GM21576 (cell line): Measurements from ENCODE around the gene SLC25A42.
A peak's percentile ranks its signal among the peaks of the same experiment; 100 is the strongest.

ENCODE experiments used
- ATAC-seq: cut with Tn5 transposase; IDR thresholded peaks from one replicate; pipeline ENCODE4 v1.9.1; 2021; ENCODE audit warnings: mild to moderate bottlenecking, moderate library complexity; ENCODE audit not compliant: unreplicated experiment

SLC25A42 gene

GRCh38 chr19:19050104-19050503, 13.7 kb upstream of the SLC25A42 start:
- ATAC-seq, result no peak

- no peak for ATAC-seq
Measured at GRCh38 chr19:19050731-19051130, 13.1 kb upstream of the SLC25A42 start.

DNA sequence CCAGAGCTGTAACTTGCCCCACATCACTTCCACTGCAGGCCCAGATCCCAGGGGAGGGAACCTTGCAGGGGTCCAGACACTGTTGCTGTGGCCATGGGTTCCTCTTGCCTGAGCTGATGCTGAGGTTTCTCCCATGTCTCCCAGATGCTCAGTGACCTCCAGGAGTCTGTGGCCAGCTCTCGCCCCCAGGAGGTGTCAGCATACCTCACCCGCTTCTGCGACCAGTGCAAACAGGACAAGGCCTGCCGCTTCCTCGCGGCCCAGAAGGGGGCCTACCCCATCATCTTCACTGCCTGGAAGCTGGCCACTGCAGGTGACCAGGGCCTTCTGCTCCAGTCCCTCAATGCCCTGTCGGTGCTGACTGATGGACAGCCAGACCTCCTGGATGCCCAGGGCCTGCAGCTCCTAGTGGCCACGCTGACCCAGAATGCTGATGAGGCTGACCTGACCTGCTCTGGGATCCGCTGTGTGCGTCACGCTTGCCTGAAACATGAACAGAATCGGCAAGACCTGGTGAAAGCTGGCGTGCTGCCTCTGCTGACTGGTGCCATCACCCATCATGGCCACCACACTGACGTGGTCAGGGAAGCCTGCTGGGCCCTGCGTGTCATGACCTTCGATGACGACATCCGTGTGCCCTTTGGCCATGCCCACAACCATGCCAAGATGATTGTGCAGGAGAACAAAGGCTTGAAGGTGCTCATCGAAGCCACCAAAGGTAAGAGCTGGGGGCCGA, 12.1 kb upstream of the SLC25A42 start:
- ATAC-seq, result no peak

- no peak for ATAC-seq
Measured at GRCh38 chr19:19052921-19053320, 10.9 kb upstream of the SLC25A42 start.

DNA sequence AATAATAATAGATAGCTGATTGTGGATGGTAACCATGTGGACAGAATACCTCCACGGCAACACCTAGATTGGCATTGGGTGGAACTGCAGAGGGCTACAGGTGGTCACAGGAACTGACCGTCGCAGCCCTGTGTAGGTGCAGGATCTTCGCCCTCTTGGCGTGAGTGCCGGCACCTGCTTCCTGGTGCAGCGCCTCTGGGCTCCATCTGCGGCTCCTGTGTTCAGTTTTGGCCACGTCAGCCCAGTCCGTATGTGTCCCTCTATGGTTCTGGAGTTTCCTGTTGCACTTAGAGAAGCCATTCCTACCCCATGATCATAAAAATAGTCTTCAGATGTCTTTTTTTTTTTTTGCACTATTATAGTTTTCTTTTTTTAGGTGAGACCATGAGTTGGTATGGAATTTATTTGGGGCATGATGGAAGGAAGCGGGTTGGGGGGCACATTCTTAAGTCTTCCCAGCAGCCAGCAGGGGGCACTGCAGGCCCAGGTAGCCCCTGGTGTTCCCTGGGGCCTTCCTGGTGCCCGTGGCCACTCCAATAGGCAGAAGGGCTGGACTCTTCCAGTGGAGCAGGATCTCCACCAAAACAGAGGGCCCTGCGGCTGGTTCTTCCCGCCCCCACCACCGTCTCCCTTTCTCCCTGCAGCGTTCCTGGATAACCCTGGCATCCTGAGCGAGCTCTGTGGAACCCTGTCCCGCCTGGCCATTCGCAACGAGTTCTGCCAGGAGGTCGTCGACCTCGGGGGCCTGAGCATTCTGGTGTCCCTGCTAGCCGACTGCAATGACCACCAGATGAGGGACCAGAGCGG, 10.1 kb upstream of the SLC25A42 start:
- ATAC-seq, result no peak

- ATAC-seq, result no peak
Measured at GRCh38 chr19:19054315-19054938, 9.4 kb upstream of the SLC25A42 start.

- no peak for ATAC-seq
Measured at GRCh38 chr19:19054939-19055440, 8.8 kb upstream of the SLC25A42 start.

DNA sequence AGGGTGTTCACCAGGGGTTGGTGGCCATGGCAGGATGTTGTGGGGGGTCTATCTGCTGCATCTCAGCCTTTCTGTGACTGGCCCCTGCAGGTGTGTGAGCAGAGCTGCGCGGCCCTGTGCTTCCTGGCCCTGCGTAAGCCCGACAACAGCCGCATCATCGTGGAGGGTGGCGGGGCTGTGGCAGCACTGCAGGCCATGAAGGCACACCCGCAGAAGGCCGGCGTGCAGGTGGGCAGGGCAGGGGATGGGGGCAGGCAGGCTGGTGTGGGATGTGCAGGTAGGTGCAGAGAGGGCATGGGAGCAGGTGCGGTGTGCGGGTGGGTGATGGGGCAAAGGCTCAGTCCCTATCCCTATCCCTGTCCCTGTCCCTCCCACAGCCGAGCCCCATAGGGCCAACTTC, 8.1 kb upstream of the SLC25A42 start:
- no peak for ATAC-seq

DNA sequence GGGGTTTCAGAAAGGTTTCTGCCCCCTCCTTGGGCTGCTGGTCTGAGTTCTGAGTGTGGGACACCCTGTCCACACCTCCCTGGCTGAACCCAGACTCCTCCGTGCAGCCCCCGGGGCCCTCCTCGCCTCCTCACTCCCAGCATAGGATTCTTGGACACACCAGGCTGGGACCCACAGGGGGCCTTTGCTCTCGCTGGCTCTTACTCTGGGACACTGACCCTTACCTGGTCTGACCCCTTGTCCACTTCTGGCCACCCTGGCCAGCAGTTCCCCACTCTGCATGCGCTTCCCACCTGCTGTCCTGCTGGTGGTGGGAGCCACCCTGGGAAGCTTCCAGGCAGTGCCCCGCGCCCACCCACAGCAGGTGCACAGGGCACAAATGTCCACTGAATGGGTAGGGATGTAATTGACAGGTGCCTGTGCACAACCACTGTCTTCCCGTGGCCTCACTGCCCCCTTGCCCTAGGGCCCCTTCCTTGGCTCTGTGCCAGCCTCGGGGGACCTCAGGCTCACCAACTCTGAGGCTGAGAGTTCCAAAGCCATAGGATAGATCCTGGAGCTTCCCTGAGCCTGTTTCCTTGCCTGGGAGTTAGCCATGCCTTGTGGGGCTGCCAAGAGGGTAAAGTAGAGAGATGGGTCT, 7.0 kb upstream of the SLC25A42 start:
- ATAC-seq, result no peak

DNA sequence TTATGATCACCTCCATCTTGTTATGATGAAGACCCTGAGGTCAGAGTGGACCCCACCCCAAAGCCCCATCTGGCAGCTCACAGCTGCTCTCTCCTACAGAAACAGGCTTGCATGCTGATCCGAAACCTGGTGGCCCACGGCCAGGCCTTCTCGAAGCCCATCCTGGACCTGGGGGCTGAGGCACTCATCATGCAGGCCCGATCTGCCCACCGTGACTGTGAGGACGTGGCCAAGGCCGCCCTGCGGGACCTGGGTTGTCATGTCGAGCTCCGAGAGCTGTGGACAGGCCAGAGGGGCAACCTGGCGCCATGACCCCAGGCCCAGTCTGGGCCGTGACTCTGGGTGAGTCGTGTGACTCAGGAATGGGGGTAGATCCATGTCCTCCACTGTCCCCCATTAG, 6.5 kb upstream of the SLC25A42 start:
- no peak for ATAC-seq

DNA sequence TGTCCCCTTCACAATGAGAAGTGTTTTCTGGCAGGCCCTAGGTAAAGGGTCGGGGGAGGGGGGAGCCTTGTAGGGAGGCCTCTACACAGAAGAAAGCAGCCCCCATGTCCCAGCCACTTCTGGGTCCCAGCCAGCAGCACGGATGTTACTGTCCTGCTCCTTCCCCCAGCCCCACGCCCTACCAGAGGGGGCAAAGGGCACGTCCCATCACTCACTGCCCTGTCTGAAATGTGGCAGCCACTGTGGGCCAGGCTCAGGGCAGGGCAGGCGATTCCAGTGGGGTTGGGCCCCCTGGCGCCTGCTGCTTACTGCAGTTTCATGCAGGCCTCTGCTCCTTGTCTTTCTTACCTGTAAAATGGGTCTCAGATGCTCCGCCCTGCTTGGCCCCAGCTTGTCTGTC, 6.1 kb upstream of the SLC25A42 start:
- no peak for ATAC-seq

GRCh38 chr19:19059018-19059836, 4.6 kb upstream of the SLC25A42 start:
- no peak for ATAC-seq

DNA sequence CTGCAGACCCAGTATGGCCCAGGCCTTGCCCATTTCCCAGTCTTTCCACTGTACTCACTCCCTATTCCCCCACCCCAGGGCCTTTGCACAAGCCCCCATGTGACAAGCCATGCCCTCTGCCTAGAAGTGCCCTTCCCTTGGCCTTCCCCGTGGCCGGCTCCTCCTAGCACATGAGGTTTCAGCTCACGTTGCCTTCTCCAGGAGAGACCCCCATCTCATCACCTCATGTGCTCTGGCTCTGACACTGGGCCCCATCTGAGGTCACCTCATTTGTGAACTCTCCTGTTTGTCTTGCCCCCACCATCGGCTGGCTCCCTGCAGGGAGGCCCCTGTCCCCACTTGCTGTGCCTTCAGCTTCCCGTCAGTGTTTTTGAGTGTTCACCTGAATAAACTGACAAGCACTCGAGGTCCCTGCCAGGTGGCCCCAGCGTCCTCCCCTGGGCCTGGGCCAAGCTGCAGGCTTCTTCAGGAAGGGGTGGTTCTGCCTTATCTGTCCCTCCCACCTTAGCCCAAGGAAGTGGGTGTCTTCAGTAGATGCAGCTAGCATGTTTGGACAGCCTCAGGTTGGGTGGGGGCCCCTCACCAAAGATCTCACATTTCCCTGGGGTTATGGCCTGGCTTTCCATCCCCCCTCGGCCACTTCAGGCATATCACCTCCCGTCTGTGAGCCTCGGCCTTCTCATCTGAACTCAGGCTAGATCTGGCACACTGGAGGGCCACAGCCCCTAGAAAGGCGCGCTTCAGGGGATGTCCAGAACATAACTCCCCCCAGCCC, 3.8 kb upstream of the SLC25A42 start:
- ATAC-seq, result no peak

GRCh38 chr19:19061506-19061905, 2.3 kb upstream of the SLC25A42 start:
- ATAC-seq, result no peak

DNA sequence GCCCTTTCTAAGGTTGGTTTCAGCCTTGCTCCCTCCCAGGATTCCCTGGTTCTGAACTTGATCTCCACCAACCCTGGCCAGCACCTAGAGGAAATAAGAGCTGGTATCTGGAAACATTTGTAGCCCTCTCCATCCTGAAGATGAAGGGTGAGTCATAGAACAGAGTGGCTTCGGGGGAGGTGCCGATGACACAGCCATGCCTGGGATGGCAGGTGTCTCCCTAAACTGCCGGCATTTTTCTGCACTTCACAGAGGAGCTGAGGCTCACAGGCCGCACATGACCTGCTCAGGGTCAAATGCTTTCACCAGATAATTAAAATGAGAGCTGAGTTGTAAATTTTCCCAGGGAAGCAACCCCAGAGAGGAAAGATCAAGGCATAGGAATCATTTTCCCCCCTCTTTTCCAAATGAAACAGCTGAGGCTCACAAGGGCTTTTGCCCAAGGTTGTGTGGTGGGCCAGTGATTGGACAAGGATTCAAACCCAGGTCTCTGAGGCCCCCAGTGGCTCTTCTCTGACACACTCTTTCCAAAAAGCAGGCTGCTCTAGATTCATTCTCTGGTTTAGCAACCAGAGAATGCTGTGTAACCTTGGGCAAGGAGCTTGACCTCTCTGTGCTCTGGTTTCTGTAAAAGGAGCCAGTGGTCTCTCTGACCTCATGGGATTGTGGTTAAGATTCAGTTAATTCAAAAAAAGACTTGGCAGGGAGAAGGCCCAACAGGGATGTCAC, 1.2 kb upstream of the SLC25A42 start:
- no peak for ATAC-seq

GRCh38 chr19:19064098-19064722, 416 bp downstream of the SLC25A42 start:
- peak; percentile 9 for ATAC-seq

- ATAC-seq, result no peak
Measured at GRCh38 chr19:19064811-19065745, 1.3 kb downstream of the SLC25A42 start.
